Measurements from ENCODE around the gene SMCR8.

- no peak for TF ChIP-seq POLR2A (IDR thresholded peaks at IDR 0.05; ENCODE audit: low read depth, low read length)
- TF ChIP-seq POLR2AphosphoS5 (IDR thresholded peaks at IDR 0.05; ENCODE audit: low read depth, low read length): no peak
Measured at GRCh38 chr17:18364166-18364565, 49.1 kb downstream of the SMCR8 start.

Measured in GM12892 (cell line).